GM18511 (cell line): Measurements from ENCODE around the gene DNAAF1.
A peak's percentile ranks its signal among the peaks of the same experiment; 100 is the strongest.
"Not testable (repeated sequence)": the region's sequence is repeated elsewhere in the genome, so short reads cannot be mapped to it uniquely, and the experiment has no call there.

Experiments
- ATAC-seq: cut with Tn5 transposase; IDR thresholded peaks from one replicate; pipeline ENCODE4 v1.9.1; 2021; ENCODE audit warnings: mild to moderate bottlenecking, moderate library complexity; ENCODE audit not compliant: unreplicated experiment

Gene DNAAF1

GRCh38 chr16:84144859-84145639 is at the start of gene DNAAF1, which contains the start of gene HSDL1:
TSS of gene DNAAF1 (plus strand) at chr16:84145308. CDS start at chr16:84145441, 133 bp downstream.
TSS of gene HSDL1 (minus strand) at chr16:84145177. CDS start at chr16:84131321, 13,856 bp downstream.
- peak; percentile 77 for ATAC-seq

GRCh38 chr16:84095466-84095865 is 49.6 kb upstream of the DNAAF1 start:
- no peak for ATAC-seq

GRCh38 chr16:84096447-84097005 is 48.6 kb upstream of the DNAAF1 start:
- no peak for ATAC-seq

GRCh38 chr16:84098939-84099338 is 46.2 kb upstream of the DNAAF1 start:
- no peak for ATAC-seq

GRCh38 chr16:84103678-84104077 is 41.4 kb upstream of the DNAAF1 start:
- no peak for ATAC-seq

- ATAC-seq = no peak
Measured at GRCh38 chr16:84104231-84104630, 40.9 kb upstream of the DNAAF1 start.

- ATAC-seq = no peak
Measured at GRCh38 chr16:84105301-84105815, 39.8 kb upstream of the DNAAF1 start.

GRCh38 chr16:84105948-84106740 is 39.0 kb upstream of the DNAAF1 start:
- no peak for ATAC-seq

GRCh38 chr16:84107921-84108320 is 37.2 kb upstream of the DNAAF1 start:
- ATAC-seq = no peak

GRCh38 chr16:84109598-84110335 is 35.3 kb upstream of the DNAAF1 start:
- no peak for ATAC-seq

- no peak for ATAC-seq
Measured at GRCh38 chr16:84110527-84110926, 34.6 kb upstream of the DNAAF1 start.

GRCh38 chr16:84111525-84111924 is 33.6 kb upstream of the DNAAF1 start:
- no peak for ATAC-seq

GRCh38 chr16:84111949-84112348 is 33.2 kb upstream of the DNAAF1 start:
- not testable (repeated sequence) for ATAC-seq

GRCh38 chr16:84115919-84116719 is 29.0 kb upstream of the DNAAF1 start:
- ATAC-seq = peak; percentile 42

- ATAC-seq = peak; percentile 92
Measured at GRCh38 chr16:84116720-84117493, 28.2 kb upstream of the DNAAF1 start, which contains the start of gene MBTPS1. TSS of gene MBTPS1 (minus strand) at chr16:84116942. CDS start at chr16:84101783, 15,159 bp downstream.

- ATAC-seq = peak; percentile 20
Measured at GRCh38 chr16:84117494-84117843, 27.6 kb upstream of the DNAAF1 start.

GRCh38 chr16:84118315-84118714 is 26.8 kb upstream of the DNAAF1 start:
- not testable (repeated sequence) for ATAC-seq

GRCh38 chr16:84119368-84119767 is 25.7 kb upstream of the DNAAF1 start:
- ATAC-seq = no peak

- ATAC-seq = no peak
Measured at GRCh38 chr16:84120023-84120422, 25.1 kb upstream of the DNAAF1 start.
